D341Med (cell line): Measurements from ENCODE around the gene ITGB6.

Experiments
- DNase-seq: peaks from one replicate; pipeline ENCODE4 v3.0.0; 2012; ENCODE audit warnings: low spot score

ITGB6 gene

DNA sequence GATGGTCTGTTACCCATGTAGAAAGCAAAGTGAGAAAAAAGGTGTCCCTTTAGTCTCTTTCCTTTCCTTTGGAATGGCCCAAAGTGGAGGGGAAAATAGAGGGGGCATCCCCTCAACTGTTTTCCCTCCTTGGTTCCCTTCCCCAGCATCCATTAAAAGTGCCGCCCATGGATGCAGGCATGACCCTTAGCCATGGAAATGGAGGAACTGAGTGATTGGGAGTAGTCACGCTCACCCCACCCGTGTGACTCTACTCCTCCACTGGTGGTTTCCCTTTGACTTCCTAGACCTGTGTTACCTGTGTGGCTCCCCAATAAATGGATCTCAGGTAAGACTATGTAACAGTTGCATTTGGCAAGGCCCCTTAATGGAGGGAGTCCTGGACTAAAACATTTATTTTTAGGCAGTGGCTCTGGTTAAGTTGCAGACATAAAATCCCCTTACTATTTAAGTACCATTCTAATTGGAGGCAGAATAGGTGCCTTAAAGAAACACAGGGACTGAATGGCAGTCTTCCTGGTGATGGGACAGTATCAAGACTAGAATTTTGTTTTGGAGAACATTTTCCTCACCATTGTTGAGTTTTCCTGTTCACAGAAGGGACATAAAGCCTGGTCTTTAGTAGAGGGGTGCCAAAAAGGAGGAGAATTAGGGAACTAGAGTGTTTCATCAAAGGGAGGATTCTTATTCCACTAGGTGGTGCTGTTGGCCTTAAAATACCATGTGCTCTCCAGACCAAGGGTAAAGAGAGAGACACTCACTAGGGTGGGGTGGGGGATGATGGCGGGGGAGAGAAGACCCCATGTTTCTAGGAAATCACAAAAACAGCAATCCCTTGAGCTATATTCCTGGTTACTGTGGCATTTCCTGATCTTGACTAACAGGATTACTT, 112.0 kb downstream of the ITGB6 start:
- DNase-seq: no peak

DNA sequence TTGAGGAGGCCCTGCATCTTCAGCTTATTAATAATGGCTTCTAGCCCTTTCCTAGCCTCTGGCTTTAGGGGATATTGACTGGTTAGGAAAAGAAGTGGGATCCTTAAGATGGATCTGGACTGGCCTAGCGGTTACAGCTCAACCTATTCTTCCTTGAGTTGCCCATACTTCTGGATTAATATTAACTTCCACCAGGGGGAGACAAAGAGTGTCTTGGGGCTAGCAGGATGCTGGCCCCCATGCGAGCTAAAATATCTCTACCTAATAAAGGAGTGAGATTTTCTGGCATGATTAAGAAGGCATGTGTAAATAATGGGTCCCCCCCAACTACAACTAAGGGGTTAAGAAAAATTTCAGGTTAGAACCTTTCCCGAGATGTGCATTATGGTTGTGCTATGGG, 114.4 kb downstream of the ITGB6 start:
- no peak for DNase-seq

GRCh38 chr2:160077912-160078810, 121.9 kb downstream of the ITGB6 start:
- no peak for DNase-seq

DNA sequence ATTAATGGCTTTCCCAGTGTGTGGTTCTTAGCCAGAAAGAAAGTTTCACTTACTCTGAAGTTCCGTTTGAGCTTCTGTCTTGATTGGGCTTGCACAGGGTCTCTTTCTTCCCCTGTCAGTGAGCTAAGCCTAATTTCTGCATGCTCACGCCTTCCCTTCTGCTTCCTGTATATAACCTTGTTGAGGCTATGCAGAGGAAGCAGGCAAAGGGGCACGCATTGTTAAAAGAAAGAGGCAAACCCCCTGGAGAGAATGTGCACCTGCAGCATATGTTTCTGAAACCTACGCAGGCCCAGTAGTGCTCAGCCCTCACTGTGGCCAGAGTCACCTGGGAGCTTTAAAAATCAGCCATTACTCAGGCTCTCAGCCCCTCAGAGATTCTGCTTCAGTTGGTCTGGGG, 123.2 kb downstream of the ITGB6 start:
- DNase-seq: no peak

DNA sequence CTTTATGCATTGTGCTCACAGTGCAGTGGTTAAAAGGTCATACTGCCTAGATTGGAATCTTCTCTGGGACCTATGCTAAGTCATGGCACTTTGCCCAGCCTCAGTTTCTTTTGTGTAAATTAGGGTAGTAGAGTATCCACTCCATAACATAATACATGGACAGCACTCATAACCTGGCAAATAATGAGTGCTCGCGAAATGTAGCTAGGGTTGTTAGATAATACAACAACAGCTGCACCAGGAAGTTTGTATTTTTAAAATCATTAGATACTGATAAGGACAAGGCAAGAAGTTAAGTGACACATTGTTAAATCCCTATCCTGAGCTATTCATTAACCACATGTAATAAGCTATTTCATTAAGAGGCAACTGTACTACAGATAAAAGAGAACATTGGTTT, 123.8 kb downstream of the ITGB6 start:
- no peak for DNase-seq

GRCh38 chr2:160075171-160075570, 124.9 kb downstream of the ITGB6 start:
- DNase-seq: no peak

DNA sequence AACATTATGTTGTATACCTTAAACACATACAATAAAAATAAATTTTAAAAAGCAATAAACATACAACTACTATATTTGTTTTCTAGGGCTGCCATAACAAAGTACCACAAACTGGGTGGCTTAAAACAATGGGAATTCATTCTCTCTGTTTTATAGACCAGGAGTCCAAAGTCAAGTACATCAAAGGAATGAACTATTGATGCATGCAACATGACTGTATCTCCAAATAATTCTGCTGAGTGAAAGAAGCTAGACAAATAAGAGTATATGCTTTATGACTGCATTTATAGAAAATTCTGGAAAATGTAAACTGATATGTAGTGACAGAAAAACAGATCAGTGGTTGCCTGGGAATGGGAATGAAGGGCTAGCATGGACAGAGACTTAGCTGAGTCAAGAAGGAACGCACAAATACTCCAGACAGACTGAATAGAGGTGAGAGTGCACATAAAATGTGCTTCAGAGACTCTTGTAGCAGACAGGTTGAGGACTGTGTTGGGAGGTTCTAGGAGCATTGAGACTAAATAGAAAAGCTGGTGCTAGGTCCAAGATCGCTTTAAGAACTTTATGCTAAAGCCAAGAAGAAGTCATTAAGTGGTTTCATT, 126.7 kb downstream of the ITGB6 start:
- no peak for DNase-seq

DNA sequence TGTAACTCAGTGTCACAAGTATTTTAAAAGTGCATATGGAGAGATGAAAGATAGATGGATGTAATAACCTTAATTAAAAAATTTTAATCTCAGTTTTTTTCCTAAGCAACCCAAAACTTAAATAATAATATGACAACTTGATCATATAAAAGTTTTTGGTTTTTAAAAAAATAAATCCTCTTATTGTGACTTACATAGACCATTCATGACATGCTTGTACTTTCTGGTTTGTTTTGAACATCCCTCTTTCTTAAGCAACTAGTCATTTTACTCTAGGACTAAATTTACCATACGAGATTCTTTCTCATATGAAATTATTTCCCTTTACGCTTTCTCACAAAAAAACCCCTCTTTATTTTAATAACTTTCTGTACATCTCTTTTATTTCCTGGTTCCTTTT, 131.2 kb downstream of the ITGB6 start:
- no peak for DNase-seq

DNA sequence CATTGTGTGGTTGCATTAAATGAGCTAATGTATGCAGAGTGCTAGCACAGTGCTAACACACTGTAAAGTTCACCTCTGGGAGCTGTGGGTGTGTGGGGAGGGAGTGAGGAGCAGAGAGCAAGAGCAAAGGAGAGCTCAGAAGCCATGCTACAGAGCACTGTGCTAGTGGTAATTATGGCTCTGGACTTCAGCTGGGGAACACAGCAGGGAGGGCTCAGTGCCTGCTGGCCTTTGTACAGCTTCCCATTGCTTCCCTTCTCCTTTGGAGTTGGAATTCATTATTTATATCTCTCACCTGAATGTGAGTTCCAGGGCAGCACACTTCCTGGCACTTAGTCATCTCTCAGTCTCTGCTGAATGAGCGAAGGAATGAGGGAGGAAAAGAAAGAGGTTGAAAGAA, 135.2 kb downstream of the ITGB6 start:
- no peak for DNase-seq

- DNase-seq: no peak
Measured at GRCh38 chr2:160063879-160064612, 136.0 kb downstream of the ITGB6 start.

DNA sequence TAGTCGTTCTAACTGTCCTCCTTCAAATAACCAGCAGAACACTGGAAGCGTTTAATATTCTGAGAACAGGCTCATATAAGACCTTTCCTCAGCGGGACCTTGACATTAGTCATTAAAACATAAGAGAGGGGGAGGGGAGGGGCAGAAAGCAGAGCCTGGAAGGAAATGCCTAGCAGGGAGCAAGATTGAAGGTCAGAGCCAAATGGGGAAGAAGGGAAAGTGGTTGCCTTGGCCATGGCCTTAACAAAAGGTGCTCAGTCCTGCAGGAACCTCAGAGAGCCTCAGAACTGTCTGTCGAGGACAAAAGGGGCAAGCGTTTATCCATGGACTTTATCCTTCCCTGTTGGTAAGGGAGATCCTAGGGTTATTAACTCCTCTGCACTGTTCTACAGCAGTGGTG, 136.8 kb downstream of the ITGB6 start:
- no peak for DNase-seq

DNA sequence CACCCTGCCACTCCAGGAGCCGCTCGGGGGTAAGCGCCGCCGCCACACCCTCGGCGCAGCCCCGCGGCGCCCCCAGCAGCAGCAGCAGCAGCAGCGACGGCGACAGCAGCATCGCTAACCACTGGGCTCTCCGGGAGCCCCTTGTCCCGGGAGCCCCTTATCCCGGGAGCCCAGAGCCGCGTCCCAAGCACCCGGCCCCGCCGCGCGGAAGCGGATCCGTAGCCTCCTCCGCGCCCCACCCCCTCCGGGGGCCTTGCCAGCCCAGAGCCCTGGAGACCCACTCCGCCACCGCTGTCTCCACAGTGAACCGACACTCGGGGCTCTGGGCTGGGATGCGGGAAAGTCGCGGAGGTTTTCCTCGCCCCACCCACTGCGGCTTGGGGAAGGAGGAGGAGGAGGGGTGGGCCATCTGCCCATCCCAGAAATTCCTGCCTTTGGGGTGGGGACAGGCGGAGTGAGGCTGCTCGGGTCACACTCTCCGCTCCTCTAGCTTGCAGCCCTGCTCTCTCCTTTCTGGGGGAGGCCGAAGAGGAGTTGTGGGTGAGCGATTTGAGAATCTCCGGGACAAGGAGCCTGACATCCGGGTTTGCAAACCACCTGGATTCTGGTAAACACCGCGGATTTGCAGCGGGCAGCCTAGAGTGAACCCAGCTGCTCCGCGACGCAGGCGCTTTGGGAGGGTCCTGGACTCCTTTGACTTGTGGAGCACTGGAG, 137.6 kb downstream of the ITGB6 start, which contains the start of gene PLA2R1:
TSS of gene PLA2R1 (minus strand) at position 324 of the 714 bp plus-strand sequence. CDS start at position 112, 212 bp downstream.
- peak; percentile 54 for DNase-seq

- peak; percentile 35 for DNase-seq
Measured at GRCh38 chr2:160061944-160062291, 138.2 kb downstream of the ITGB6 start.

- no peak for DNase-seq
Measured at GRCh38 chr2:160061533-160061932, 138.5 kb downstream of the ITGB6 start.

DNA sequence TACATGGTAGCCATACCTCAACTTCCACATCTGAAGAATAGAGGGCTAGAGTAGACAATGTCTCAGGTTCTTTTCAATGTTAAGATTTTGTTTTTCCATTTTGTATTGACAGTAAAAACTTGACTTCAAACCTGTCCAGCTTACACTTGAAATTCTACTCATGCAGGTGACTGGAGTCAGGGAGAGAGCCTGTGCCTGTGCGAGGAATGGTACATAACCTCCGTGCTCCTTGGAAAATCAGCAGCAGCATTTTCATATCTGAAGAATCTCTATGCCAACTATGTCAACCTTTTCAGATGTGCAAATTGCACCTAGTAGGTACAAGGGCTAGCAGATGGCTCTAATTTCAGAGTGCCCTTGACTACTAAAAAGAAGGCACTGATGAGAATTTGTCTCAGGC, 139.8 kb downstream of the ITGB6 start:
- DNase-seq: no peak

DNA sequence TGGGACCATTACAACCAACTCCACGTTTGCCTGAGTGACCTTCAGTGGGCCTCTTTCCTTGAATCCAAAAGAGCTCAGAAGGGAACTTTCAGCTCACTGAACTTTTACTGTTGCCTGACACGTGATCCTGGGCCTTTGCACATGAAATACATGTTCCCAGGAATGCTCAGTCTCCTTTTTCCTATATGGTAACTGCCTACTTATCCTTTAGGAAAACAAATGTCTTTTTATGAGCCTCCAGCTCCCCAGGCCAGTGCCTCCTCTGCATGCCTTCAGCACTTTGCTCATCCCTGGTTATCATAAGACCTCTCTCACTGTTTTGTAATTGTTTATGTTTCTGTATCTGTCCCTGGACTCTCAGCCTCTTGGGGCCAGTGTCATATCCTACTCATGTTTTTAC, 142.7 kb downstream of the ITGB6 start:
- no peak for DNase-seq

DNA sequence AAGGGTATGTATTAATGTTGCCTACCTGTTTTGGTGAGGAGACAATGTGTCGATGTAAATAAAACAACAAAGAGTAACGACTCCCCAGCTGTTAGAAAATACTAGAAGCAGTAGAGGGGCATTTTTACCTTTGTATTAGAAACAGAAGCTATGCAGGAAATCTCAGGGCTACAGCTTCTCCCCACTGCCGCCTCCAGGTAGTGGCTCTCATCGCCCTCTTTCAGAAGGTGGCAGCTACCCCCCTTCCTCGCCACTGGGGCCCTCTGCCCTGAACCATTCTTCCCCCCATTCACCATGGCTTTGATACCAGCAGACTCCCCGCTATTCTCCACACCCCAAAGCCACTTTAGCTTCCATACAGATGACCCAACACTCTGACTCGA, 144.4 kb downstream of the ITGB6 start:
- DNase-seq: no peak

DNA sequence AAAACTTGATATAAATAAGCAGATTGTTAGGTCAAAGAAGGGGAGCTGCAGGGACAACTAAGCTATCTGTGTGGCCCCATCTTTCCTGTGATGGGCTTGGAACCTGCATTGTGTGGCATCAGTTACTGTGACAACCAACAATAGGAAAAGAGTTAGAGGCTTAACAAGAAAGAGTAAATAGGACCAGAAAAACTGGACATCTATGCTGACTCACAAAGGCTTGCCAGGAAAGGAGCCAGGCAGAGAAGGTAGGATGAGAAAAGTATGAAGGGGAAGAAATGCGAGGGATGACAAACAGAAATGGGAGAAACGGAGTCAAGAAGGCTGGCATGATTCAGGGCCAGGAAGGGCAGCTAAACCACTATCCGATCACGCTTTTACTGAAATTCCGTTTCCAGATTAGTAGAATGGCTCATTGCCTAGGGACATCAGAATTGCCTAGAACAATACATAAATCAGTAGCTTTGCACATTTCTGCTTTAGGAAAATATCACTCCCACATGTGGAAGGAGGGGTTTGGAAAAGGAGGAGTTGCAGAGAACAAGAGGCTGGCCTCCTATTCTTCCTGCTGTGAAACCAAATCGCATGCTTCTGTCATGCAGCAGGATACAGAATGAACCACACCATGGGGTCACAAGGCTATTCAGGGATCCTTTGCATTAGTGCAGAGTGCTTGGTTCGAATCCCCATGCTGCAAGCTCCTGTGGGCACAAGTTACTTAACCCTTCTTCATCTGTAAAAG, 144.9 kb downstream of the ITGB6 start:
- no peak for DNase-seq

- no peak for DNase-seq
Measured at GRCh38 chr2:160053946-160054345, 146.1 kb downstream of the ITGB6 start.

- no peak for DNase-seq
Measured at GRCh38 chr2:160052531-160052930, 147.5 kb downstream of the ITGB6 start.

GRCh38 chr2:160051371-160051800, 148.7 kb downstream of the ITGB6 start:
- no peak for DNase-seq
